Right lobe of liver (tissue), 4 donors: ENCODE measurements around the gene IGF1R.

Experiments
- CTCF ChIP-seq, 4 donors: fragments of 200-600 bp in 3 of 4; fragments of 450-650 bp in 1 of 4; IDR thresholded peaks; one replicate each; pipeline versions ENCODE4 v1.5.1 to v1.8.0; 2016 to 2022; ENCODE audit warnings: antibody characterized with exemption in 4 of 4, mild to moderate bottlenecking in 2 of 4
- POLR2A ChIP-seq: fragments of 450-650 bp; IDR thresholded peaks from one replicate; pipeline ENCODE4 v1.6.1; 2017; ENCODE audit warnings: antibody characterized with exemption, mild to moderate bottlenecking
- donor health status: DM: no; HTN: no; CAD: no.
- donor health status: DM: no; HTN: no; CAD: no.
- donor health status: DM: no; HTN: yes; CAD: no.

DNA sequence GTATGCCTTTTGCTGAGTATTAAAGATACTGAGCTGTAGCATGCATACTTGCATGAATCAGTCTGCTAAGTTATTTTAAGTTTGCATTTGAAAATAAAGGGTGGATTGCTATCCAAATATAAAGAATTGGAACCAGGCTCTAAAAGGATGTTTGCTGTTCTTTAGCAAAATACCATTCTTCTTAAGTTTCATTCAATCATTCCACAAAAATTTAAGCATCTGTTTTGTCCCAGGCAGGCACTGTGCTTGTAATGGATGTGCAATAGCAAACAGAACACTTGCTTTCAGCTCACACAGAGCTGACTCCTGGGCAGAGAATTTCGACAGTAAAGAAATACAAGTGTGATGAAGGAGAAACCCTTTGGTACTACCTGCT lies 208.2 kb downstream of the IGF1R start:
- TF ChIP-seq CTCF (IDR thresholded peaks at IDR 0.05), result no peak
- no peak for TF ChIP-seq POLR2A
